Mucosa of rectum (tissue), 2 donors: Measurements from ENCODE around the gene SCG2.

Source experiments
- H3K27ac ChIP-seq, 2 donors: one replicate each; pipeline ENCODE4 v1.7.0; 2013; ENCODE audit warnings: inconsistent platforms in 2 of 2, low read depth in 2 of 2, low read length in 2 of 2
- H3K27me3 ChIP-seq, 2 donors: one replicate each; pipeline ENCODE4 v1.7.0; 2013; ENCODE audit warnings: low read length in 2 of 2; ENCODE audit not compliant: control insufficient read depth in 2 of 2, insufficient read depth in 2 of 2
- H3K36me3 ChIP-seq, 2 donors: one replicate each; pipeline ENCODE4 v1.7.0; 2013; ENCODE audit warnings: low read length in 2 of 2; ENCODE audit not compliant: control insufficient read depth in 2 of 2, insufficient read depth in 2 of 2
- H3K4me1 ChIP-seq, 2 donors: one replicate each; pipeline ENCODE4 v1.7.0; 2013; ENCODE audit warnings: low read length in 2 of 2, mild to moderate bottlenecking in 1 of 2; ENCODE audit not compliant: control insufficient read depth in 2 of 2, insufficient read depth in 2 of 2
- H3K4me3 ChIP-seq, 2 donors: one replicate each; pipeline ENCODE4 v1.7.0; 2013; ENCODE audit warnings: low read length in 2 of 2
- H3K9ac ChIP-seq, 2 donors: one replicate each; pipeline ENCODE4 v1.7.0; 2013; ENCODE audit warnings: low read length in 2 of 2, low read depth in 1 of 2, mild to moderate bottlenecking in 1 of 2
- H3K9me3 ChIP-seq, 2 donors: one replicate each; pipeline ENCODE4 v1.7.0; 2013; ENCODE audit warnings: low read length in 2 of 2; ENCODE audit not compliant: control insufficient read depth in 2 of 2
- donor health status: healthy.
- donor health status: Normal muscosa, but diverticular disease.

SCG2 gene, protein sequence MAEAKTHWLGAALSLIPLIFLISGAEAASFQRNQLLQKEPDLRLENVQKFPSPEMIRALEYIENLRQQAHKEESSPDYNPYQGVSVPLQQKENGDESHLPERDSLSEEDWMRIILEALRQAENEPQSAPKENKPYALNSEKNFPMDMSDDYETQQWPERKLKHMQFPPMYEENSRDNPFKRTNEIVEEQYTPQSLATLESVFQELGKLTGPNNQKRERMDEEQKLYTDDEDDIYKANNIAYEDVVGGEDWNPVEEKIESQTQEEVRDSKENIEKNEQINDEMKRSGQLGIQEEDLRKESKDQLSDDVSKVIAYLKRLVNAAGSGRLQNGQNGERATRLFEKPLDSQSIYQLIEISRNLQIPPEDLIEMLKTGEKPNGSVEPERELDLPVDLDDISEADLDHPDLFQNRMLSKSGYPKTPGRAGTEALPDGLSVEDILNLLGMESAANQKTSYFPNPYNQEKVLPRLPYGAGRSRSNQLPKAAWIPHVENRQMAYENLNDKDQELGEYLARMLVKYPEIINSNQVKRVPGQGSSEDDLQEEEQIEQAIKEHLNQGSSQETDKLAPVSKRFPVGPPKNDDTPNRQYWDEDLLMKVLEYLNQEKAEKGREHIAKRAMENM

DNA sequence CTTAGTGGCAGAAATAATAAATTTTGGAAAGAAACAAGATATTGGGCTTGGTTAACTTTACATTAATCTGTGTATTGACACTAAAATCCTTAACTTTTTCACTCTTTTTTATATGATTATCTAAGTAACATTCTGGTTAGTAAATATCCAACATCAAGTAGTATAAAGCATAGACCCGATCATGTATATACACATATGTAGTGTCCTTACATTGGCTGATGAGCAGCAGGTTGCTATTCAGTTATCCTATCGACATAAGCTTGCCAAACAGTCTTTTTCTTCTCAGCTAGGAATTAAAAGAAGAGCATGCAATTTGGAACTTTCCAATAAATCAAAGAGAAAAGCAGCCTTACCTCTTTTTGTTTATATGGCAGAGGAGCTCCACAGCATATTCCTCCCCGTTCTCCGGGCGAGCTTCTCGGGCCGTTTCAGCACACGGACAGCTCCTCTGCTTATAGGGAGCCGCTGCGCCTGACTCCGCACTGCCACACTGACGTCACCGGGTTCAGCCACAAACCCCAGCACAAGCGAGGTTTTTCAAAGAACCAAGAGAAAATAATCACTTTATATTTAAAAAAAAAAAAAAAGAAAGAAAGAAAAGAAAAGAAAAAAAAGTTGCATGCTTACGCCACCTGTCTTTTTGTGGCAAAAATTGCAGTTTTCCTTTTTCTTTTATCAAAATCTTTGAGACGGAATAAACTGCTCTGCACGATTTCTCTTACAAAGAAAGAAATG is at the start of gene SCG2:
SCG2 (minus strand) TSS at position 430 of the 735 bp plus-strand sequence. CDS start 3,079 bp downstream, outside the sequence.
- Histone ChIP-seq H3K9me3 (no peaks in the 10 kb centered on the region), H3K4me3 (no peak within 1 kb of the TSS), H3K9ac (no peak within 1 kb of the TSS), H3K36me3 (no peaks in the 10 kb centered on the region), H3K27ac (no peak within 1 kb of the TSS), H3K27me3 (no peaks in the 10 kb centered on the region), H3K4me1 (no peaks in the 10 kb centered on the region)

DNA sequence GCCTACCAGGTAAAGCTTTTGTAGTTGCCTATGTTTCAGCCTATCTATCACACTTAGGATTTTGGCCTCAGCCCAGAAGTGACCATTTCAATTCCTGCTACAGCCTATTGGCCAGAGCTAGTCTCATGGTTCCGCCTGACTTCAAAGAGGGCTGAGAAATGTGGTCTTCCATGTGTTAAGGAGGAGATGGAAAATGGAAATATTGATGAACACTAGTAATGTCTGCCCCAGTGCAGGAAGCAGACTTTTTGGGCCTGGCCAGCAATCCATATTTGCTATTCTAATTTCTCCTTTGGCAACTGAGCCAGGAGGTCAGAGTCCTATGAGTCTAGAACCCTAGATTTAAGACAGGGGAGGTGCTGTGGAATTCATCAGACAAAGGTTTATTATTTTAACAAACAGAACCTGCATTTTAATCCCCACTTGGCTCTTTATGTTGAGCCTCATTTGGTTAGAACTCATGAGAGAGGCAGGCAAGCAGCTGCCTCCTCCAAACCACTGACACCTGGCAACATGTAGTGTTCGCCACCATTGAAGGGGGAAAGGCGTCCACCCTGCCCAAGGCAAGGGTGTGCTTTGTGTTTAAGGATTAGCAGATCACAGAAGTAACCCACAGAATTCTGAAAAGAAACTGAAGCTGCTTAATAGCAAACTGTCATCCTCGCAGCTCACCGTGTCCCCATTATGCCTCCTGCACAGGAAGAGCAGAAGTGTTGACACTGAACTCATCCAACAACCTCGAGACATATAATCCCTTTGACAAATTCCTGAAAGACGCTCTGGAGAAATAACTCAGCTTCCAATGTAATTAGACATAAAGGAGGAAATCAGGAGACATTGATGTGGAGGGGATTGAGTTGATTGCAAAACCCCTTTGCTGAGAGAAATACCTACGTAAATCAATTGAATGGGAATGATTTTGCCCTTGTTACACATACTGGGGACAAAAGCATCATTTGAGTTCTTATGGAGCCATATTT is 47.7 kb upstream of the SCG2 start:
- Histone ChIP-seq H3K4me3 (no peak overlapping the region), H3K36me3 (no peaks in the 10 kb centered on the region), H3K27me3 (no peaks in the 10 kb centered on the region), H3K27ac (no peak overlapping the region), H3K9me3 (no peaks in the 10 kb centered on the region), H3K4me1 (no peaks in the 10 kb centered on the region), H3K9ac (no peak overlapping the region)

DNA sequence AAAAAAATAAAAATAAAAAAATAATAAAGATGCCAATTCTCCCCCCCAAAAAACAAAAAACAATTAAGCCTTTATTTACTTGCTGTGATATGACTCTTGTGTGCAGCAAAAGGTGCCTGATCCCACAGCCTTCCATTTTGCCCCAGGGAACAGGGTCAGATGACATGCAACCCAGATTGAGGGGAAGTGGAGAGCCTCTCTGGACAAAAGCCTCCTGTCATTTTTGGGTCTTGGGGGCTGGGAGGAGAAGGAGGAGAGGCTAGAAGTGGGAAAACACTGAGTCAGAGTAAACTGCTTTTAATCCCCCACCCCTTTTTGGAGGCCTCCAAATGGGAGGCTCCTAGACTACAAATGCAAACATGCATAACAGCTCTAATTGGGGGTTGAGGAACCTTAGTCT is 46.6 kb upstream of the SCG2 start:
- H3K4me1 ChIP-seq: no peaks in the 10 kb centered on the region
- no peak overlapping the region for H3K4me3 ChIP-seq
- no peak overlapping the region for H3K27ac ChIP-seq
- H3K36me3 ChIP-seq: no peaks in the 10 kb centered on the region
- no peaks in the 10 kb centered on the region for H3K9me3 ChIP-seq
- no peaks in the 10 kb centered on the region for H3K27me3 ChIP-seq
- no peak overlapping the region for H3K9ac ChIP-seq

DNA sequence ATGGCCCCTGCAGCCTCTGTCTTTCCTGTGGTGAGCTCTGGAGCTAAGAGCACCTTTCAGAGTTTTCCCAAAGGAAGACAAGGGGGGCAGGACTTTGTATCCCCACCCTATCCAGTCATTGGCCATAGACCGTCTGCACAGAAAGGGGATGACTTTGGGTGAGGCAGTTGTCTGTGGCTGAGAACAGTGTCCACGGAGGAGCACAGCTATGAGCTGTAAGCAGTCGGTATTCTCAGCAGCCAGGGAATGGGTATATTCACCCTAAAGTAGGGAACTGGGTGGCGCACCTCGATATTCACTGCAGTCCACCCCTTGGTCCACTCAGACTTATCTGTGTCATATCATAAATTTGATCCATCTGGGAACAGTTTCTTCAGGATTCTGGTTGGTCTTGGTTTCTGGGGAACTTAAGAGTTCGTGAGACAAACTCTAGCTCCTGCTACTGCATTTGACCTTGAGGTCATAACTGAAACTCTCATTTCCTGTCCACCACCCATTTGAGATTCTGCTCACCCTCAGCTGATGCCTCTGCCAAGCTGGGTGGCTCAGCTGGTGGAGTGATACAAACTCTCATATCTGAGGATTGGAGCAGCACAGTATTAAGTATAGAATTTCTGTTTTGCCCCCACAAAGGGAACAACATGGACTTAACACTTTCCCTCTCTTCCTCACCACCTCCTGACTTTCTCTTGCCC is 45.2 kb upstream of the SCG2 start:
- Histone ChIP-seq H3K9ac (no peak overlapping the region), H3K27ac (no peak overlapping the region), H3K27me3 (no peaks in the 10 kb centered on the region), H3K4me3 (no peak overlapping the region), H3K4me1 (no peaks in the 10 kb centered on the region), H3K9me3 (no peaks in the 10 kb centered on the region), H3K36me3 (no peaks in the 10 kb centered on the region)

DNA sequence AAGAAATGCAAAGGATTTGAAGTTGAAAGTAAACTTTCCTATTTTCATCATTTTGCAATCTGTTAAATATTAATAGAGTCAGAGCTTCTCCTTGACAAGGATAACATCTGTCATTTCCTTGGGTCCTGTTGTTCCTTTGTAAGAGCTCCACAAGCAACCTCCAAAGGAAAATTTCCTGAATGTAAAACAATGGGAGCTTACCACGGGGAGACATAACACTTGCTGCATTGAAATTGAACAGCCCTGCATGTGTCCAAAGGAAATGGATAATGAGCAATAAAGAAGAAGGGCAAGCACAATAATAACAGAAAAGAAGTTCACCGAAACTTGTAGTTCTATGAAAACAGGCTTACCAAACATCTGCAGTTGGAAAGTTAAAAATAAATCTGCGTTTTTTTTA is 42.0 kb upstream of the SCG2 start:
- H3K9ac ChIP-seq: no peak overlapping the region
- no peaks in the 10 kb centered on the region for H3K36me3 ChIP-seq
- H3K9me3 ChIP-seq: no peaks in the 10 kb centered on the region
- H3K4me3 ChIP-seq: no peak overlapping the region
- no peak overlapping the region for H3K27ac ChIP-seq
- H3K4me1 ChIP-seq: no peaks in the 10 kb centered on the region
- H3K27me3 ChIP-seq: no peaks in the 10 kb centered on the region

DNA sequence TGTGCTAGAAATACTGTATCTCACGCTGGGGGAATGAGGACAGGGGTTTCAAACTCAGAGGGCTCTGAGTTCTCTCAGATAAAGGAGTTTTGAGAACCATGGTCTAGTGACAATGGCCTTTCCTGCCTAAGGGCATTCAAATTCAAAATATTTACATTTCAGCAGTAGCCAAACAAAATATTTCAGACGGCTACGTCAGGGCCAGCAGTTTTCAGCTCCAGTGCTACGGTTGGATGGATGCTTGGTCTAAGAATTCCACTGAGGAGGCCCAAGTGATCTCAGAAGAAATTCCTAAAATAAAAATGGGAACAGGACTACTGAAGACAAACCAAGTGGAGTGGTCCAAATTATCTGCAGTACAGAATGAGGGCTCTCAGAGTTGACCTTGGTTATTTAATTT is 41.1 kb upstream of the SCG2 start:
- H3K4me1 ChIP-seq: no peaks in the 10 kb centered on the region
- no peak overlapping the region for H3K27ac ChIP-seq
- H3K9ac ChIP-seq: no peak overlapping the region
- no peaks in the 10 kb centered on the region for H3K27me3 ChIP-seq
- H3K36me3 ChIP-seq: no peaks in the 10 kb centered on the region
- H3K4me3 ChIP-seq: no peak overlapping the region
- H3K9me3 ChIP-seq: no peaks in the 10 kb centered on the region

DNA sequence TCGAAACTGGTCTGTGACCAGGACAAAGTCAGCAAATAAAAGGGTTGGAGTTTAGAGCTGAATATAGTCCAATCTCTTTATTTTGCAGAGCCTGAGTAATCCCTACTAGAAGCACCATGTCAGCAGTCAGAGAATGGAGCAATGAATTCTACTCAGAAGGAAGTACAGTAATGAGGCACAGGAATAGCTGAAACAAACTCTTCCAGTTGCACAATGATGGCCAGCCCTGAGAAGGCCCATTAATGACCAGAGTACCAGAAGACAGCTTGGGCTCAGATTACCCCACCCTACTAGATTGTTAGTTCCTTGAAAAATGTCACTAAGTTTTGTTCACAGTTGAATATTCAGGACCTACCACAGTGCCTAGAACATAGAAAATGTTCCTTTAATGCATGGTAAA is 40.3 kb upstream of the SCG2 start:
- H3K4me3 ChIP-seq: no peak overlapping the region
- no peaks in the 10 kb centered on the region for H3K36me3 ChIP-seq
- H3K4me1 ChIP-seq: no peaks in the 10 kb centered on the region
- H3K9ac ChIP-seq: no peak overlapping the region
- H3K27ac ChIP-seq: no peak overlapping the region
- no peaks in the 10 kb centered on the region for H3K27me3 ChIP-seq
- H3K9me3 ChIP-seq: no peaks in the 10 kb centered on the region

DNA sequence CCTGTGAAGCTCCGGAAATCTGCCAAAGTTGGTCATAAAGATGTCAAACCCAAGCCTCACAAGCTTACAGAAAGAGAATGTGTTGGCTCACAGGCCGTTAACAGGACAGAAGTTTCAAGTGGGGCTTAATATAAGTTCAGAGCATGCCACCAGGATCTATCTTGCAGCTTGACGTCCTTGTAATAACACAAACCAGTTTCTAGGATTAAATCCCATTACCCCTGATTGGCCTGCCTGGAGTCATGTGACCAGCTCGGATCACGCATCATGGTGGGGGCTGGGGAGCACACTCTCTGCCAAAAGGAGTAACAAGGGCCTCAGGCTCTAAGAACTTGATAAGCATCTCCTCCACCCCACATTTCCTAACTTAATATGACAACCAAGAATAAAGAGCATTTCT is 38.9 kb upstream of the SCG2 start:
- H3K9ac ChIP-seq: no peak overlapping the region
- no peaks in the 10 kb centered on the region for H3K4me1 ChIP-seq
- no peak overlapping the region for H3K27ac ChIP-seq
- no peaks in the 10 kb centered on the region for H3K27me3 ChIP-seq
- H3K36me3 ChIP-seq: no peaks in the 10 kb centered on the region
- H3K4me3 ChIP-seq: no peak overlapping the region
- H3K9me3 ChIP-seq: no peaks in the 10 kb centered on the region

DNA sequence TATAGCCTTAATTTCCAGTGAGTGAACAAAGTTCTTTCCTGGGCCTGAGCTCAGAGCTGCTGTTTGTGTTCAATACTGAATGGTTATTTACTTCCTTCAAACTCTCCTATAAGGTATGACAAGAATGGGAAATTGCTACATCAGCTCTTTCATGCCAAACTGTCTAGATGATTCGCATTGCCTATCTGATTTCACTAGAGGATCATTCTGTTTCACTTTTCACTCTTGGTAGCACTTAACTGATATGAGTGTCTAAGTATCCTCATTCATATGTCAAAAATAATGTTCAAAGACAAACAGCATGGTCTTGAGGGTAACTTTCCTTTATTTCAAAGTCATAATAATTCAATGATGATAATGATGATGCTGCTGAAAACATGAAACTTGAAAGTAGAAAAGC is 32.9 kb upstream of the SCG2 start:
- no peaks in the 10 kb centered on the region for H3K27me3 ChIP-seq
- H3K9ac ChIP-seq: no peak overlapping the region
- H3K36me3 ChIP-seq: no peaks in the 10 kb centered on the region
- H3K4me1 ChIP-seq: no peaks in the 10 kb centered on the region
- no peaks in the 10 kb centered on the region for H3K9me3 ChIP-seq
- H3K27ac ChIP-seq: no peak overlapping the region
- H3K4me3 ChIP-seq: no peak overlapping the region
